Measurements from ENCODE around the gene TMEM101. TPM values are rescaled to one million over a fixed set of nuclear protein-coding genes. Genes with fewer than 3 reads are reported as not detected.
A peak's percentile ranks its signal among the peaks of the same experiment; 100 is the strongest.

TMEM101 gene
- polyA plus RNA-seq, 1 of the 3 experiments (the other 2 are of a cell fraction) = 62.9 TPM

- Histone ChIP-seq H3F3A (replicated peaks; ENCODE audit: insufficient read depth) (peaks cover 9% of the 10 kb centered on the region), H4K20me1 (ENCODE audit: insufficient read depth) (no peaks in the 10 kb centered on the region), H3K4me2 (no peak overlapping the region), H3K9ac (no peak overlapping the region), H3K9me3 (no peaks in the 10 kb centered on the region), H3K27me3 (ENCODE audit: insufficient read depth) (no peaks in the 10 kb centered on the region), H2AFZ (ENCODE audit: low read depth) (no peak overlapping the region), H3K9me2 (no peaks in the 10 kb centered on the region), H3K27ac (ENCODE audit: low read depth in 2 of 2, low read length in 1 of 2) (peak overlapping the region in 1 of 2 experiments; percentile 92; a peak in 2 of 4 replicates), H3K36me3 (replicated peaks in 1 of 2; ENCODE audit: control insufficient read depth in 1 of 2, insufficient read depth in 2 of 2, low read length in 1 of 2) (peaks cover 13 to 26% of the 10 kb centered on the region in 2 experiments), H3K4me1 (ENCODE audit: control insufficient read depth in 1 of 2, insufficient read depth in 2 of 2, low read depth in 1 of 2, low read length in 1 of 2) (peaks cover 0 to 32% of the 10 kb centered on the region in 2 experiments; a peak in 2 of 4 replicates), H3K4me3 (ENCODE audit: low read depth in 2 of 2, low read length in 1 of 2) (no peak overlapping the region), H3K79me2 (ENCODE audit: insufficient read depth) (no peaks in the 10 kb centered on the region)
- ChIA-PET CTCF (interaction anchor here (0.9 to 4.0 kb wide), 7 partner anchors 16 to 258 kb away, joined by 3 to 26 read pairs (median 4); no protein-coding TSS in a partner anchor), POLR2A (interaction anchor here (1.5 kb wide), 1 partner anchor 10 kb away, joined by 6 read pairs; the partner anchor contains the start of gene TMEM101)
- peak; percentile 68 for DNase-seq
- no peak for TF ChIP-seq TCF12 (IDR thresholded peaks at IDR 0.05)
- 0 out of 2 replicates have a peak, but pooled peaks have one; percentile 5 for TF ChIP-seq POLR2AphosphoS5 (IDR thresholded peaks at IDR 0.05; ENCODE audit: low read depth, low read length)
- TF ChIP-seq USF2 (IDR thresholded peaks at IDR 0.05; ENCODE audit: borderline replicate concordance, low read depth, low read length) = no peak
- no peak for TF ChIP-seq NFIC (IDR thresholded peaks at IDR 0.05; ENCODE audit: borderline replicate concordance)
- no peak for TF ChIP-seq SMC3 (IDR thresholded peaks at IDR 0.05; ENCODE audit: low read depth, low read length)
- TF ChIP-seq FOXM1 (IDR thresholded peaks at IDR 0.05; ENCODE audit: low read depth) = no peak
- no peak for TF ChIP-seq MEF2A (IDR thresholded peaks at IDR 0.05; ENCODE audit: borderline replicate concordance, low read depth)
- TF ChIP-seq GATA2 (CRISPR knock-in tag; IDR thresholded peaks at IDR 0.05) = peak; percentile 47; the same call in 1 of the 2 replicates
- no peak for TF ChIP-seq SIN3A (IDR thresholded peaks at IDR 0.05; ENCODE audit: borderline replicate concordance, low read depth, low read length)
- TF ChIP-seq TEAD4 (IDR thresholded peaks at IDR 0.05; ENCODE audit: borderline replicate concordance, insufficient read depth) = no peak
- TF ChIP-seq IRF3 (IDR thresholded peaks at IDR 0.05; ENCODE audit: low read depth, low read length) = no peak
- TF ChIP-seq YY1 (IDR thresholded peaks at IDR 0.05; ENCODE audit: low read depth) = no peak
- no peak for TF ChIP-seq FOSL2 (IDR thresholded peaks at IDR 0.05; ENCODE audit: borderline replicate concordance, low read depth)
- TF ChIP-seq NRF1 (IDR thresholded peaks at IDR 0.05; ENCODE audit: low read depth, low read length) = no peak
- no peak for TF ChIP-seq REST (IDR thresholded peaks at IDR 0.05; ENCODE audit: low read depth, low read length)
- no peak for TF ChIP-seq USF1 (IDR thresholded peaks at IDR 0.05; ENCODE audit: borderline replicate concordance, low read depth)
- TF ChIP-seq CTCF (IDR thresholded peaks at IDR 0.05) = no peak
- TF ChIP-seq EP300 (IDR thresholded peaks at IDR 0.05; ENCODE audit: borderline replicate concordance in 1 of 2, low read depth in 1 of 2, low read length in 1 of 2) = peak in 1 of 2 experiments; percentile 74; a peak in 2 of 4 replicates
- no peak for TF ChIP-seq JUND (IDR thresholded peaks at IDR 0.05)
- TF ChIP-seq FOXJ3 (CRISPR knock-in tag; IDR thresholded peaks at IDR 0.05) = 0 out of 2 replicates have a peak, but pooled peaks have one; percentile 39
- peak; percentile 41; the same call in 1 of the 2 replicates for TF ChIP-seq RCOR1 (IDR thresholded peaks at IDR 0.05; ENCODE audit: low read length)
- no peak for TF ChIP-seq EZH2phosphoT487 (IDR thresholded peaks at IDR 0.05; ENCODE audit: borderline replicate concordance, low read depth)
- no peak for TF ChIP-seq PBX3 (IDR thresholded peaks at IDR 0.05)
- no peak for TF ChIP-seq ELF1 (IDR thresholded peaks at IDR 0.05)
- no peak for TF ChIP-seq RXRA (IDR thresholded peaks at IDR 0.05; ENCODE audit: borderline replicate concordance, low read depth)
- no peak for TF ChIP-seq CHD2 (IDR thresholded peaks at IDR 0.05; ENCODE audit: low read length, partially characterized antibody)
- WGBS (ENCODE audit: low lambda C conversion rate) = 68% methylated on average over 5 of the region's 6 CpGs
Measured at GRCh38 chr17:44024271-44024663, 9.5 kb upstream of the TMEM101 start.

Data from SK-N-SH (cell line).